Epithelial cell of esophagus (primary cell): Measurements from ENCODE around the gene SPTBN4.
A peak's percentile ranks its signal among the peaks of the same experiment; 100 is the strongest.

Source experiments
- DNase-seq: peaks from one replicate; pipeline ENCODE4 v3.0.0; 2010; ENCODE audit warnings: low read depth
- H3K4me3 ChIP-seq: 2 replicates; pipeline ENCODE4 v1.5.1; 2011; ENCODE audit warnings: mild to moderate bottlenecking, low read length, control low read depth
- CTCF ChIP-seq: IDR thresholded peaks from 2 replicates; pipeline ENCODE4 v1.5.1; 2011; ENCODE audit warnings: low read depth, mild to moderate bottlenecking, low read length, control low read depth, inconsistent platforms; ENCODE audit not compliant: insufficient read depth; ENCODE audit errors: missing control alignments

Gene SPTBN4

GRCh38 chr19:40458597-40458974 lies 8.2 kb upstream of the SPTBN4 start:
- TF ChIP-seq CTCF, result no peak
- DNase-seq, result no peak
- H3K4me3 ChIP-seq, result no peak overlapping the region

DNA sequence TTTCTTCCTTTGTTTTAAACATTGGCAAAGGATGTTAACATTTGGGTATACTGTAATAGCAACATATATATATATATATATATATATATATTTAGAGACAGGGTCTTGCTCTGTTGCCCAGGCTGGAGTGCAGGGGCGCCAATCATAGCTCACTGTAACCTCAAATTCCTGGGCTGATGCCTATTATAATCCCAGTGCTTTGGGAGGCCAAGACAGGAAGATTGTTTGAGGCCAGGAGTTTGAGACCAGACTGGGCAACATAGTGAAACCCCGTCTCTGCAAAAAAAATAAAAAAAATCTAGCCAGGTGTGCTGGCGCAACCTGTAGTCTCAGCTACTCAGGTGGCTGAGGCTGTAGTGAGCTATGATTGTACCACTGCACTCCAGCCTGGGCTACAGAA lies 6.6 kb upstream of the SPTBN4 start:
- no peak for DNase-seq
- no peak for TF ChIP-seq CTCF
- H3K4me3 ChIP-seq, result no peak overlapping the region

GRCh38 chr19:40461669-40462221 lies 5.1 kb upstream of the SPTBN4 start:
- TF ChIP-seq CTCF, result no peak
- no peak for DNase-seq
- no peak overlapping the region for H3K4me3 ChIP-seq

GRCh38 chr19:40463587-40464037 lies 3.2 kb upstream of the SPTBN4 start:
- peak overlapping the region; percentile 83 for H3K4me3 ChIP-seq
- DNase-seq, result peak; percentile 70

DNA sequence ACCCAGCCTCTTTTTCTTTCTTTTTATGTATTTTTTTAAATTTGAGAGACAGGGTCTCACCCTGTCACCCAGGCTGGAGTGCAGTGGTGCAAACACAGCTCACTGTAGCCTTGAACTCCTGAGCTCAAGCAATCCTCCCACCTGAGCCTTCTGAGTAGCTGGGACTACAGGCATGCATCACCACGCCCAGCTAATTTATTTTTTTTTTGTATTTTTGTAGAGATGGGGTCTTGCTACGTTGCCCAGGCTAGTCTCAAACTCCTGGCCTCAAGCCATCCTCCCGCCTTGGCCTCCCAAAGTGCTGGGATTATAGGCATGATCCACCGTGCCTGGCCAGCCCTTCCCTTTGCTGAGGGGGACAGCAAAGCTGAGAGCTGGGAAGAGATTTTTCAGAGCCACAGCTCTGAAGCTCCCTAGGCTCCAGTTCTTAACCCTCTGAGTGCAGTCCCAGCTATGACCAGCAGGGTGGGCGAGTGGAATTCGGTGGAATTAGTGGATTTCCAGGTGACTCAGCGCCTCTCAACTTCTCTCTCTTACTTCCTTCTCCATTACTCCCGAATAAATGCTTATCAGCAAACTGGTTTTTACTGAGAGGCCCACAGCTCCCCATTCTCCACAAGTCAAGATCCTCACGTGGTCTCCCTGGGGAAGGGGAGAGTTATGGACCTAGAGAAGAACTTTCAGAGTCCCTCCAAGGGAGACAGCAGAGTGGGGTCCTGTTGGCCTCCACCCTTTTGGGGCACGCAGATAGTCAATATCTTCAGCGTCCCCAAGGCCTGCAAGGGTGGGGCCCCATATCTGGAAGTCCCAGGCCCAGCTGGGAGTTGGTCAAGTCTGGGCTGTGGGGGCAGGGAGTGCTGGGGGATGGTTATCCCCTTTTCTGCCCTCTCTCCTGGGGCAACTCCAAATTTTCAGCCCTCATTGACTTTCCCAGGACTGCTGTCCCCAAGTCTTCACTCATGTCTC lies 2.5 kb upstream of the SPTBN4 start:
- DNase-seq, result peak; percentile 94

GRCh38 chr19:40465025-40465556 lies 1.7 kb upstream of the SPTBN4 start:
- TF ChIP-seq CTCF, result no peak
- peak overlapping the region; percentile 83 for H3K4me3 ChIP-seq
- peak; percentile 64 for DNase-seq

More for the DNA sequence above, 2.5 kb upstream of the SPTBN4 start:
- H3K4me3 ChIP-seq, result peak overlapping the region; percentile 83
- TF ChIP-seq CTCF, result peak; percentile 87

DNA sequence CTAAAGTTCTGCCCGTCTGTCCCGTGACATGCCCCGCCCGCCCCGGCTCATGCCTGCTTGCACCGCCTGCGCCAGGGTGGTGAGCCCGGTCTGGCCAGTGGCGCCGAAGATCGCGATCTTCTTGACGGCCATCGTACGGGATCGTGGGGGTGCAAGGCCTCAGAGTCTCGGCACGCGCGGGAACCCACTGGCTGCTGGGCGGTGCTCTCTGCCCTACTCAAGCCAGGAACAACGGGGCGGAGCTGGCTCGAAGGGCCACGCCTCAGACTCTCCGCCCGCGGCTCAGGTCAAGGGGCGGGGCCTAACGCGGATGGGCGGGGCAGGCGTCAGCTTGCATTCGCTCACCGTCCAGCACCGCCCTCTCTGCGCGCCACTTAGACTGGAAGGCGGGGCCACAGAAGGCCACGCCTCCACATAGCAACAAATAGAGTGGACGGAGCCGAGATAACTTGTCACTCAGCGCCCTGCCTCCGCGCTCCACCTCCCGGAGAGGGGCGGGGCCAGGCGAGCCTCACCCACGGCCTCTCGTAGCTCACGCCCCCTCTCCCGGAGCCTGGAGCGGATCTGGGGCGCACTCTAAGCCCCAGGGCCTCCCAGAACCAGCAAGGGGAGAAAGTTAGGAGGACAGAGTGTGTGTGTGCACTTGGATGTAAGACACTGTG lies 1.1 kb upstream of the SPTBN4 start, which contains the start of gene BLVRB:
BLVRB (minus strand) TSS at position 189 of the 662 bp plus-strand sequence; CDS start at position 132, 57 bp downstream.
- H3K4me3 ChIP-seq, result peak within 1 kb of the TSS; percentile 83
- TF ChIP-seq CTCF, result no peak
- DNase-seq, result peak; percentile 99
